GM23338 (cell line): ENCODE data around the gene GBP6. TPM values are rescaled to one million over a fixed set of nuclear protein-coding genes. Genes with fewer than 3 reads are reported as not detected.

Experiments
- EZH2phosphoT487 ChIP-seq: fragments of 200-600 bp; sonication (generic); IDR thresholded peaks from one replicate; pipeline ENCODE4 v1.8.1; 2018; ENCODE audit warnings: antibody characterized with exemption; ENCODE audit not compliant: unreplicated experiment
- JUNB ChIP-seq: IDR thresholded peaks from one replicate; pipeline ENCODE4 v1.6.1; 2016; ENCODE audit warnings: antibody characterized with exemption; ENCODE audit not compliant: unreplicated experiment
- POLR2AphosphoS5 ChIP-seq: IDR thresholded peaks from 2 replicates; pipeline ENCODE4 v1.6.1; 2016; ENCODE audit warnings: antibody characterized with exemption, low read depth
- ZNF331 ChIP-seq: fragments of 250-450 bp; sonication (Bioruptor Pico); IDR thresholded peaks from 2 replicates; pipeline ENCODE4 v1.5.0; 2020; ENCODE audit warnings: low read depth, mild to moderate bottlenecking, moderate library complexity
- polyA plus RNA-seq: library from polyadenylated mRNA; unstranded; fragments of >200 nt; fragmentation: Nextera tagmentation; extraction: Ambion mirVana; gene quantifications from 2 replicates; pipeline ENCODE4 v1.2.1, GENCODE V29; 2016
- total RNA-seq: library from RNA; depleted of rRNA; stranded (reverse); fragments of >200 nt; shearing (Covaris generic); gene quantifications from 2 replicates; pipeline ENCODE4 v1.2.3, GENCODE V29; 2014
- TF ChIP-seq, protein P1 (sequence below): fragments of 250-450 bp; sonication (Bioruptor Pico); IDR thresholded peaks from 2 replicates; pipeline ENCODE4 v1.5.0; 2020; ENCODE audit warnings: mild to moderate bottlenecking, moderate library complexity
- TF ChIP-seq, protein P2 (sequence below): IDR thresholded peaks from one replicate; pipeline ENCODE4 v1.6.1; 2018; ENCODE audit warnings: antibody characterized with exemption; ENCODE audit not compliant: unreplicated experiment
- TF ChIP-seq, protein P3 (sequence below), 2 experiments: fragments of 200-600 bp in 1 of 2; sonication (generic) in 1 of 2; conservative IDR thresholded peaks; 2 replicates each; pipeline versions ENCODE4 v1.5.1 to v1.6.1; 2016 to 2017; ENCODE audit warnings: antibody characterized with exemption in 2 of 2, low read depth in 2 of 2, mild to moderate bottlenecking in 2 of 2, moderate library complexity in 1 of 2

Gene GBP6
- total and polyA plus RNA-seq, 2 experiments from 2014 or later, result not detected

DNA sequence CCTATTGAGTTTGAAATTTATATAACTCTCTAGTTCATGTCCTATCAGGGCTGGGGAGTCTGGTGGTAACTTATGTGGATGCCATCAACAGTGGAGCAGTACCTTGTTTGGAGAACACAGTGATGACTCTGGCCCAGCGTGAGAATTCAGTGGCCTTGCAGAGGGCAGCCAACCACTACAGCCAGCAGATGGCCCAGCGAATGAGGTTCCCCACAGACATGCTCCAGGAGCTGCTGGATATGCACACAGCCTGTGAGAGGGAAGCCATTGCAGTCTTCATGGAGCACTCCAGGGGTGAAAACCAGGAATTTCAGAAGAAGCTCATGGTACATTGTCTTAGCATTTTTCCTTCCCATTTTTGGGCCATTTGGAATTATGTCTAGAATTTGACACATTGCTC is 32.0 kb upstream of the GBP6 start (continued):
- TF ChIP-seq, protein P1, sequence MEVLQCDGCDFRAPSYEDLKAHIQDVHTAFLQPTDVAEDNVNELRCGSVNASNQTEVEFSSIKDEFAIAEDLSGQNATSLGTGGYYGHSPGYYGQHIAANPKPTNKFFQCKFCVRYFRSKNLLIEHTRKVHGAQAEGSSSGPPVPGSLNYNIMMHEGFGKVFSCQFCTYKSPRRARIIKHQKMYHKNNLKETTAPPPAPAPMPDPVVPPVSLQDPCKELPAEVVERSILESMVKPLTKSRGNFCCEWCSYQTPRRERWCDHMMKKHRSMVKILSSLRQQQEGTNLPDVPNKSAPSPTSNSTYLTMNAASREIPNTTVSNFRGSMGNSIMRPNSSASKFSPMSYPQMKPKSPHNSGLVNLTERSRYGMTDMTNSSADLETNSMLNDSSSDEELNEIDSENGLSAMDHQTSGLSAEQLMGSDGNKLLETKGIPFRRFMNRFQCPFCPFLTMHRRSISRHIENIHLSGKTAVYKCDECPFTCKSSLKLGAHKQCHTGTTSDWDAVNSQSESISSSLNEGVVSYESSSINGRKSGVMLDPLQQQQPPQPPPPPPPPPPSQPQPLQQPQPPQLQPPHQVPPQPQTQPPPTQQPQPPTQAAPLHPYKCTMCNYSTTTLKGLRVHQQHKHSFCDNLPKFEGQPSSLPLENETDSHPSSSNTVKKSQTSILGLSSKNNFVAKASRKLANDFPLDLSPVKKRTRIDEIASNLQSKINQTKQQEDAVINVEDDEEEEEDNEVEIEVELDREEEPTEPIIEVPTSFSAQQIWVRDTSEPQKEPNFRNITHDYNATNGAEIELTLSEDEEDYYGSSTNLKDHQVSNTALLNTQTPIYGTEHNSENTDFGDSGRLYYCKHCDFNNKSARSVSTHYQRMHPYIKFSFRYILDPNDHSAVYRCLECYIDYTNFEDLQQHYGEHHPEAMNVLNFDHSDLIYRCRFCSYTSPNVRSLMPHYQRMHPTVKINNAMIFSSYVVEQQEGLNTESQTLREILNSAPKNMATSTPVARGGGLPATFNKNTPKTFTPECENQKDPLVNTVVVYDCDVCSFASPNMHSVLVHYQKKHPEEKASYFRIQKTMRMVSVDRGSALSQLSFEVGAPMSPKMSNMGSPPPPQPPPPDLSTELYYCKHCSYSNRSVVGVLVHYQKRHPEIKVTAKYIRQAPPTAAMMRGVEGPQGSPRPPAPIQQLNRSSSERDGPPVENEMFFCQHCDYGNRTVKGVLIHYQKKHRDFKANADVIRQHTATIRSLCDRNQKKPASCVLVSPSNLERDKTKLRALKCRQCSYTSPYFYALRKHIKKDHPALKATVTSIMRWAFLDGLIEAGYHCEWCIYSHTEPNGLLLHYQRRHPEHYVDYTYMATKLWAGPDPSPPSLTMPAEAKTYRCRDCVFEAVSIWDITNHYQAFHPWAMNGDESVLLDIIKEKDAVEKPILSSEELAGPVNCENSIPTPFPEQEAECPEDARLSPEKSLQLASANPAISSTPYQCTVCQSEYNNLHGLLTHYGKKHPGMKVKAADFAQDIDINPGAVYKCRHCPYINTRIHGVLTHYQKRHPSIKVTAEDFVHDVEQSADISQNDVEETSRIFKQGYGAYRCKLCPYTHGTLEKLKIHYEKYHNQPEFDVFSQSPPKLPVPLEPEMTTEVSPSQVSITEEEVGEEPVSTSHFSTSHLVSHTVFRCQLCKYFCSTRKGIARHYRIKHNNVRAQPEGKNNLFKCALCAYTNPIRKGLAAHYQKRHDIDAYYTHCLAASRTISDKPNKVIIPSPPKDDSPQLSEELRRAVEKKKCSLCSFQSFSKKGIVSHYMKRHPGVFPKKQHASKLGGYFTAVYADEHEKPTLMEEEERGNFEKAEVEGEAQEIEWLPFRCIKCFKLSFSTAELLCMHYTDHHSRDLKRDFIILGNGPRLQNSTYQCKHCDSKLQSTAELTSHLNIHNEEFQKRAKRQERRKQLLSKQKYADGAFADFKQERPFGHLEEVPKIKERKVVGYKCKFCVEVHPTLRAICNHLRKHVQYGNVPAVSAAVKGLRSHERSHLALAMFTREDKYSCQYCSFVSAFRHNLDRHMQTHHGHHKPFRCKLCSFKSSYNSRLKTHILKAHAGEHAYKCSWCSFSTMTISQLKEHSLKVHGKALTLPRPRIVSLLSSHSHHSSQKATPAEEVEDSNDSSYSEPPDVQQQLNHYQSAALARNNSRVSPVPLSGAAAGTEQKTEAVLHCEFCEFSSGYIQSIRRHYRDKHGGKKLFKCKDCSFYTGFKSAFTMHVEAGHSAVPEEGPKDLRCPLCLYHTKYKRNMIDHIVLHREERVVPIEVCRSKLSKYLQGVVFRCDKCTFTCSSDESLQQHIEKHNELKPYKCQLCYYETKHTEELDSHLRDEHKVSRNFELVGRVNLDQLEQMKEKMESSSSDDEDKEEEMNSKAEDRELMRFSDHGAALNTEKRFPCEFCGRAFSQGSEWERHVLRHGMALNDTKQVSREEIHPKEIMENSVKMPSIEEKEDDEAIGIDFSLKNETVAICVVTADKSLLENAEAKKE (CRISPR knock-in tag), result no peak
- TF ChIP-seq POLR2AphosphoS5 (no peak), JUNB (no peak), ZNF331 (CRISPR knock-in tag) (no peak), EZH2phosphoT487 (no peak)
- TF ChIP-seq, protein P2, sequence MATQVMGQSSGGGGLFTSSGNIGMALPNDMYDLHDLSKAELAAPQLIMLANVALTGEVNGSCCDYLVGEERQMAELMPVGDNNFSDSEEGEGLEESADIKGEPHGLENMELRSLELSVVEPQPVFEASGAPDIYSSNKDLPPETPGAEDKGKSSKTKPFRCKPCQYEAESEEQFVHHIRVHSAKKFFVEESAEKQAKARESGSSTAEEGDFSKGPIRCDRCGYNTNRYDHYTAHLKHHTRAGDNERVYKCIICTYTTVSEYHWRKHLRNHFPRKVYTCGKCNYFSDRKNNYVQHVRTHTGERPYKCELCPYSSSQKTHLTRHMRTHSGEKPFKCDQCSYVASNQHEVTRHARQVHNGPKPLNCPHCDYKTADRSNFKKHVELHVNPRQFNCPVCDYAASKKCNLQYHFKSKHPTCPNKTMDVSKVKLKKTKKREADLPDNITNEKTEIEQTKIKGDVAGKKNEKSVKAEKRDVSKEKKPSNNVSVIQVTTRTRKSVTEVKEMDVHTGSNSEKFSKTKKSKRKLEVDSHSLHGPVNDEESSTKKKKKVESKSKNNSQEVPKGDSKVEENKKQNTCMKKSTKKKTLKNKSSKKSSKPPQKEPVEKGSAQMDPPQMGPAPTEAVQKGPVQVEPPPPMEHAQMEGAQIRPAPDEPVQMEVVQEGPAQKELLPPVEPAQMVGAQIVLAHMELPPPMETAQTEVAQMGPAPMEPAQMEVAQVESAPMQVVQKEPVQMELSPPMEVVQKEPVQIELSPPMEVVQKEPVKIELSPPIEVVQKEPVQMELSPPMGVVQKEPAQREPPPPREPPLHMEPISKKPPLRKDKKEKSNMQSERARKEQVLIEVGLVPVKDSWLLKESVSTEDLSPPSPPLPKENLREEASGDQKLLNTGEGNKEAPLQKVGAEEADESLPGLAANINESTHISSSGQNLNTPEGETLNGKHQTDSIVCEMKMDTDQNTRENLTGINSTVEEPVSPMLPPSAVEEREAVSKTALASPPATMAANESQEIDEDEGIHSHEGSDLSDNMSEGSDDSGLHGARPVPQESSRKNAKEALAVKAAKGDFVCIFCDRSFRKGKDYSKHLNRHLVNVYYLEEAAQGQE, result no peak
- TF ChIP-seq, protein P3, sequence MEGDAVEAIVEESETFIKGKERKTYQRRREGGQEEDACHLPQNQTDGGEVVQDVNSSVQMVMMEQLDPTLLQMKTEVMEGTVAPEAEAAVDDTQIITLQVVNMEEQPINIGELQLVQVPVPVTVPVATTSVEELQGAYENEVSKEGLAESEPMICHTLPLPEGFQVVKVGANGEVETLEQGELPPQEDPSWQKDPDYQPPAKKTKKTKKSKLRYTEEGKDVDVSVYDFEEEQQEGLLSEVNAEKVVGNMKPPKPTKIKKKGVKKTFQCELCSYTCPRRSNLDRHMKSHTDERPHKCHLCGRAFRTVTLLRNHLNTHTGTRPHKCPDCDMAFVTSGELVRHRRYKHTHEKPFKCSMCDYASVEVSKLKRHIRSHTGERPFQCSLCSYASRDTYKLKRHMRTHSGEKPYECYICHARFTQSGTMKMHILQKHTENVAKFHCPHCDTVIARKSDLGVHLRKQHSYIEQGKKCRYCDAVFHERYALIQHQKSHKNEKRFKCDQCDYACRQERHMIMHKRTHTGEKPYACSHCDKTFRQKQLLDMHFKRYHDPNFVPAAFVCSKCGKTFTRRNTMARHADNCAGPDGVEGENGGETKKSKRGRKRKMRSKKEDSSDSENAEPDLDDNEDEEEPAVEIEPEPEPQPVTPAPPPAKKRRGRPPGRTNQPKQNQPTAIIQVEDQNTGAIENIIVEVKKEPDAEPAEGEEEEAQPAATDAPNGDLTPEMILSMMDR (conservative IDR thresholded peaks at IDR 0.05; ENCODE audit: low read depth in 2 of 2), result no peak
